Vagina (tissue), 2 donors: ENCODE measurements around the gene ITGA11. TPM values are rescaled to one million over a fixed set of nuclear protein-coding genes. Genes with fewer than 3 reads are reported as not detected.

Experiments
- DNase-seq, 2 donors: peaks; one replicate each; pipeline ENCODE4 v3.0.0-alpha.2; 2017; ENCODE audit errors: extremely low spot score in 2 of 2
- H3K27ac ChIP-seq: fragments of 200-600 bp; sonication (generic); one replicate; pipeline ENCODE4 v1.5.1; 2019
- H3K27me3 ChIP-seq: fragments of 200-600 bp; sonication (generic); one replicate; pipeline ENCODE4 v1.5.1; 2019
- H3K36me3 ChIP-seq, 2 donors: fragments of 200-600 bp; sonication (generic); one replicate each; pipeline ENCODE4 v1.5.1; 2017 to 2019
- H3K4me1 ChIP-seq: fragments of 200-600 bp; sonication (generic); one replicate; pipeline ENCODE4 v1.5.1; 2019
- H3K4me3 ChIP-seq, 2 donors: fragments of 200-600 bp; sonication (generic); 1 replicate in 1 of 2; 2 replicates in 1 of 2; pipeline ENCODE4 v1.5.1; 2016 to 2019
- H3K9me3 ChIP-seq: fragments of 200-600 bp; sonication (generic); one replicate; pipeline ENCODE4 v1.5.1; 2019
- POLR2A ChIP-seq, 2 donors: fragments of 450-650 bp; IDR thresholded peaks; one replicate each; pipeline ENCODE4 v1.6.1; 2017; ENCODE audit warnings: antibody characterized with exemption in 2 of 2, mild to moderate bottlenecking in 2 of 2, moderate library complexity in 2 of 2
- POLR2AphosphoS5 ChIP-seq, 2 donors: sonication (generic); formaldehyde crosslinking; IDR thresholded peaks; one replicate each; pipeline ENCODE4 v1.9.0; 2017; ENCODE audit warnings: antibody characterized with exemption in 2 of 2, mild to moderate bottlenecking in 2 of 2, low read depth in 1 of 2; ENCODE audit not compliant: insufficient read depth in 1 of 2
- intact Hi-C: fragments of 100-400 bp; cut with DNase I; formaldehyde crosslinking; loops from one replicate; pipeline ENCODE4 v1.15.1; 2023
- total RNA-seq: library from RNA; depleted of rRNA; stranded (reverse); fragments of >200 nt; gene quantifications from one replicate; pipeline ENCODE4 v1.2.3, GENCODE V29; 2016
- TF ChIP-seq, protein P1 (sequence below), 3 experiments: fragments of 450-650 bp in 2 of 3; fragments of 200-600 bp in 1 of 3; sonication (generic) in 1 of 3; IDR thresholded peaks; one replicate each; pipeline ENCODE4 v1.5.1; 2017 to 2019; ENCODE audit warnings: antibody characterized with exemption in 3 of 3, mild to moderate bottlenecking in 2 of 3, moderate library complexity in 2 of 3

ITGA11 gene
- total RNA-seq, 1 donor from 2014 or later, result 15.5 TPM

DNA sequence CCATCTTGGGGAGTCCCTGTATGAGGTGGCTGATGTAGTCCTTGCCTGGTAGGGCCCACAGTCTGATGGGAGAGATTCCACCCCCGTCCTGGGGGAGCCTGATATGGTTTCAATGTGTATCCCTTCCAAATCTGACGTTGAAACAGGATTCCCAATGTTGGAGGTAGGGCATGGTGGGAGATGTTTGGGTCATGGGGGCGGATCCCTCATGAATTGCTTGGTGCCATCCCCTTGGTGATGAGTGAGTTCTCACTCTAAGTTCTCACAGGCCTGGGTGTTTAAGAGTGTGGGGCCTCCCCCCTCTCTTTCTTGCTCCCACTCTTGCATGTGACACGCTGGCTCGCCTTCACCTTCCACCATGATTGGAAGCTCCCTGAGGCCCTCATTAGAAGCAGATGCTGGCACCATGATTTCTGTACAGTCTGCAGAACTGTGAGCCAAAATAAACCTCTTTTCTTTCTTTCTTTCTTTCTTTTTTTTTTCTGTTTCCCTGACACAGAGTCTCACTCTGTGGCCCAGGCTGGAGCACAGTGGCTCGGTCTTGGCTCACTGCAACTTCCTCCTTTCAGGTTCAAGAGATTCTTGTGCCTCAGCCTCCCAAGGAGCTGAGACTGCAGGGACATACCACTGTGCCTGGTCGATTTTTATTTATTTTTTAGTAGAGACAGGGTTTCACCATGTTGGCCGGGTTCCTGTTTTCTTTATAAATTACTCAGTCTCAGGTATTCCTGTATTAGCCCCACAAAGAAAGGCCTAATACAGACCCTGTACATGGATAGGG lies 28.6 kb downstream of the ITGA11 start:
- no peaks in the 10 kb centered on the region for H3K27me3 ChIP-seq
- no peak overlapping the region for H3K27ac ChIP-seq
- H3K9me3 ChIP-seq, result no peaks in the 10 kb centered on the region
- intact Hi-C loops, result no loop called here
- peaks cover 8% of the 10 kb centered on the region for H3K4me1 ChIP-seq
- TF ChIP-seq POLR2A (IDR thresholded peaks at IDR 0.05), result no peak
- TF ChIP-seq, protein P1, sequence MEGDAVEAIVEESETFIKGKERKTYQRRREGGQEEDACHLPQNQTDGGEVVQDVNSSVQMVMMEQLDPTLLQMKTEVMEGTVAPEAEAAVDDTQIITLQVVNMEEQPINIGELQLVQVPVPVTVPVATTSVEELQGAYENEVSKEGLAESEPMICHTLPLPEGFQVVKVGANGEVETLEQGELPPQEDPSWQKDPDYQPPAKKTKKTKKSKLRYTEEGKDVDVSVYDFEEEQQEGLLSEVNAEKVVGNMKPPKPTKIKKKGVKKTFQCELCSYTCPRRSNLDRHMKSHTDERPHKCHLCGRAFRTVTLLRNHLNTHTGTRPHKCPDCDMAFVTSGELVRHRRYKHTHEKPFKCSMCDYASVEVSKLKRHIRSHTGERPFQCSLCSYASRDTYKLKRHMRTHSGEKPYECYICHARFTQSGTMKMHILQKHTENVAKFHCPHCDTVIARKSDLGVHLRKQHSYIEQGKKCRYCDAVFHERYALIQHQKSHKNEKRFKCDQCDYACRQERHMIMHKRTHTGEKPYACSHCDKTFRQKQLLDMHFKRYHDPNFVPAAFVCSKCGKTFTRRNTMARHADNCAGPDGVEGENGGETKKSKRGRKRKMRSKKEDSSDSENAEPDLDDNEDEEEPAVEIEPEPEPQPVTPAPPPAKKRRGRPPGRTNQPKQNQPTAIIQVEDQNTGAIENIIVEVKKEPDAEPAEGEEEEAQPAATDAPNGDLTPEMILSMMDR (IDR thresholded peaks at IDR 0.05), result no peak
- TF ChIP-seq POLR2AphosphoS5 (IDR thresholded peaks at IDR 0.05; ENCODE audit: insufficient read depth in 1 of 2, low read depth in 1 of 2), result no peak
- H3K36me3 ChIP-seq, result no peaks in the 10 kb centered on the region
- no peak overlapping the region for H3K4me3 ChIP-seq
- peak; percentile 28 to 56 for DNase-seq

DNA sequence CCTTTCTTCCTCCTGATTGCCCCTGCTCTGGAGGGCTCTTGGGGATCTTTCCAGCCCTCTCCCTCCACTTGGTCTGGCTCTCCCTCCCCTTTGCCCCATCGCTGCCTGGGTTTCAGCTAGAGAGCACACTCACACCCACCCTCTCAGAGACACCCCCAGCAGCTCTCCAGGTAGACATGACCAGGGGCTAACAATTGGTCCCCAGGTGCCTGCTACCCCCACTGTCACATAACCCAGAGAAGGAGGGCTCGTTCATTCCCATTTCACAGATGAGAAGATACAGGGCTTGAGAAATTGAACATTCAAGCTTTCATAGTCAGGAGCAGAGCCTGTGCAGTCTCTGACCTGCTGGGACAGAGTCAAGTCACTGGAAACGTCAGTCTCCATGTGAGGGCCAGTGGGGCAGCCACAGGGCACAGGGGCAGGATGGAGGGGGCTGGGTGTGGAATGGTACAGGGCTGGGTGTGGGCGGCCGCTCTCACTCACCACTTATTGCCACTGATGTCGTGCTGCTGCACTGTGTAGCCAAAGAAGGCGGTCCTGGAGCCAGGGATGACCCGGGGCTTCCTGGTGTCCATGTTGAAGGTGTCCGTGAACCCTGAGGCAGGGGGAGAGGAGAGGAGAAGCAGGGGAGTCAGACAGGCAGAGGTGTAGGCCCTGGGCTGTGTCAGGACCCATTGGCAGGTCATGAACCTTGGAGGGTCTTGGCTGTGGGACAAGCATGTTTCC lies 29.4 kb downstream of the ITGA11 start:
- intact Hi-C loops, result no loop called here

DNA sequence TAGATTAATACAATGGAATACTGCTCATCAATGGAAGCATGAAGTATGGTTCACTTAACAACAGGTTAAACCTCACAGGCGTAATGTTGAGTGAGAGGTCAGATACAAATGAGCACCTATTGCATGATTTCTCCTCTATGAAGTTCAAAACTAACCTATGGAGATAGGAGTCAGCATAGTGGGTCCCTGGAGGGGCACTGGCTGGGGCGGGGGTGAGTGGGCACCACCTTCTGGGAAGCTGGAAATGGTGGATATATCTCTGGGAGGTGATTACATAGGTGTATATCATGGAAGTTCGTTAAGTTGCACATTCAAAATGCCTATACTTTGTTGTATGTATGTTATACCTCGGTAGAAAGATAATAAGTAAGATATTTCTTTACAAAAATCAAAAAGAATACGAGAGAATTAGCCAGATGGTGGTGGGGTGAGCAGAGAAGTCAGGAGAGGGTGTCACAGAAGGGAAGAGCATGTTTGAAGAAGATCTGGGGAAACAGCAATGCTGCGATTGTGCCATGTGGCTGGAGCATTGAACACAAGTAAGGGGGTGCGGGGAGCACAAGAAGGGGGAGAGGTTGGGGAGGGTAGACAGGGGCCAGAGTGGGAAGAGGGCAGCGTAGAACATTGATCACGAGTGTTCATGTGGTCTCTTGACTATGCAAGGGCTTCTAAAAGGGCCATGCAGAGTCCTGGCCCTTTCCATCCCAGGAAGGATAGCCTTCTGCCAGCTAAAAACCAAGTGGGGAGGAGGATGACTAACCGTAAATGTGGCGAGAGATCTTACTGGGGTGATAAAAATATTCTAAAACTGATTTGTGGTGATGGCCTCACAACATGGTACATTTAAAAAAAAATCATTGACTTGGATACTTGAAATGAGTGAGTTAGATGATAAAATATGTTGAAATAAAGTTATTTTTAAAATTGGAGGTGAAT lies 30.2 kb downstream of the ITGA11 start:
- intact Hi-C loops, result no loop called here
- TF ChIP-seq POLR2A (IDR thresholded peaks at IDR 0.05) (no peak), POLR2AphosphoS5 (IDR thresholded peaks at IDR 0.05; ENCODE audit: insufficient read depth in 1 of 2, low read depth in 1 of 2) (no peak)
- TF ChIP-seq, protein P1 (IDR thresholded peaks at IDR 0.05), result no peak
- Histone ChIP-seq H3K27me3 (no peaks in the 10 kb centered on the region), H3K27ac (no peak overlapping the region), H3K9me3 (no peaks in the 10 kb centered on the region), H3K36me3 (no peaks in the 10 kb centered on the region), H3K4me1 (no peaks in the 10 kb centered on the region), H3K4me3 (no peak overlapping the region)
- peak; percentile 67 to 84 for DNase-seq

More for the DNA sequence above, 29.4 kb downstream of the ITGA11 start:
- Histone ChIP-seq H3K27me3 (no peaks in the 10 kb centered on the region), H3K4me1 (peaks cover under 1% of the 10 kb centered on the region), H3K4me3 (no peak overlapping the region), H3K9me3 (no peaks in the 10 kb centered on the region), H3K27ac (no peak overlapping the region), H3K36me3 (no peaks in the 10 kb centered on the region)
- DNase-seq, result peak; percentile 72 to 89
- TF ChIP-seq POLR2AphosphoS5 (IDR thresholded peaks at IDR 0.05; ENCODE audit: insufficient read depth in 1 of 2, low read depth in 1 of 2) (no peak), POLR2A (IDR thresholded peaks at IDR 0.05) (no peak)
- TF ChIP-seq, protein P1 (IDR thresholded peaks at IDR 0.05), result no peak

DNA sequence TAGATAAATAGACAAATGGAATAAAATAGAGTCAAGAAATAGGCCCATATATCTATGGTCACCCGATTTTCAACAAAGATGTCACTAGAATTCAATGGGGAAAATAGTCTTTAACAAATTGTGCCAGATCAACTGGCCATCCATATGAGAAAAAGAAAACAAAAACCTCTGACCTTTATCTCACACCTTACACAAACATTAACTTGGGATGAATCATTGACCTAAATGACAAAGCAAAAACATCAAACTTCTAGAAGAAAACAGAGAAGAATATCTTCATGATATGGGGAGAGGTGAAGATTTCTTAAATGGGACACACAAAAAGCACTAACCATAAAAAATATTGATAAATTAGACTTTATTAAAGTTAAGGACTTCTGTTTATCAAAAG lies 31.9 kb downstream of the ITGA11 start:
- H3K27me3 ChIP-seq, result no peaks in the 10 kb centered on the region
- H3K9me3 ChIP-seq, result no peaks in the 10 kb centered on the region
- H3K4me1 ChIP-seq, result no peaks in the 10 kb centered on the region
- intact Hi-C loops, result no loop called here
- TF ChIP-seq POLR2A (IDR thresholded peaks at IDR 0.05), result no peak
- TF ChIP-seq POLR2AphosphoS5 (IDR thresholded peaks at IDR 0.05; ENCODE audit: insufficient read depth in 1 of 2, low read depth in 1 of 2), result no peak
- TF ChIP-seq, protein P1 (IDR thresholded peaks at IDR 0.05), result no peak
- DNase-seq, result no peak
- H3K4me3 ChIP-seq, result no peak overlapping the region
- H3K36me3 ChIP-seq, result no peaks in the 10 kb centered on the region
- H3K27ac ChIP-seq, result no peak overlapping the region
